Erythroblast (primary cell): ENCODE data around the gene IQCM.

Experiments used
- GATA1 ChIP-seq: IDR thresholded peaks from 2 replicates; pipeline ENCODE4 v1.6.1; 2011; ENCODE audit warnings: low read depth, mild to moderate bottlenecking, control low read depth, low read length, moderate library complexity
- POLR2A ChIP-seq: IDR thresholded peaks from 2 replicates; pipeline ENCODE4 v1.6.1; 2011; ENCODE audit warnings: mild to moderate bottlenecking, low read length

GRCh38 chr4:149711593-149712365 lies 103.9 kb downstream of the IQCM start:
- TF ChIP-seq POLR2A (no peak), GATA1 (no peak)
